Nucleus accumbens (tissue), 56 donors: ENCODE data around the gene MAGOH.

Source experiments
- DNase-seq, 56 donors: peaks; one replicate each; lab custom pipeline; 2025; lab: John Stamatoyannopoulos, UW

Gene MAGOH

GRCh38 chr1:53271446-53272090, 33.2 kb upstream of the MAGOH start:
- DNase-seq = no peak

GRCh38 chr1:53270873-53271272, 32.6 kb upstream of the MAGOH start:
- no peak for DNase-seq

GRCh38 chr1:53270107-53270506, 31.8 kb upstream of the MAGOH start:
- no peak for DNase-seq

- no peak for DNase-seq
These were observed 29.4 kb upstream of the MAGOH start for GRCh38 chr1:53267761-53268160.

- DNase-seq = no peak
These were observed 27.7 kb upstream of the MAGOH start for GRCh38 chr1:53266038-53266437.

GRCh38 chr1:53265581-53265980, 27.3 kb upstream of the MAGOH start:
- DNase-seq = no peak

GRCh38 chr1:53264048-53264447, 25.7 kb upstream of the MAGOH start:
- no peak for DNase-seq

- DNase-seq = no peak
These were observed 23.7 kb upstream of the MAGOH start for GRCh38 chr1:53262000-53262399.

GRCh38 chr1:53260631-53261247, 22.4 kb upstream of the MAGOH start:
- no peak for DNase-seq

GRCh38 chr1:53259932-53260331, 21.6 kb upstream of the MAGOH start:
- DNase-seq = no peak

GRCh38 chr1:53258216-53258615, 19.9 kb upstream of the MAGOH start:
- DNase-seq = no peak

- DNase-seq = no peak
These were observed 19.2 kb upstream of the MAGOH start for GRCh38 chr1:53257454-53258081.

GRCh38 chr1:53256511-53257453, 18.5 kb upstream of the MAGOH start:
- DNase-seq = no peak

- DNase-seq = no peak
These were observed 16.7 kb upstream of the MAGOH start for GRCh38 chr1:53255031-53255430.

GRCh38 chr1:53254011-53254640, 15.8 kb upstream of the MAGOH start:
- no peak for DNase-seq

- DNase-seq = no peak
These were observed 12.0 kb upstream of the MAGOH start for GRCh38 chr1:53250325-53250724.

- no peak for DNase-seq
These were observed 11.4 kb upstream of the MAGOH start for GRCh38 chr1:53249706-53250105.

- no peak for DNase-seq
These were observed 8.2 kb upstream of the MAGOH start for GRCh38 chr1:53246261-53247134.

- no peak for DNase-seq
These were observed 5.8 kb upstream of the MAGOH start for GRCh38 chr1:53244141-53244540.

- no peak for DNase-seq
These were observed 4.1 kb upstream of the MAGOH start for GRCh38 chr1:53242381-53242780.
